HG03280 (cell line): Measurements from ENCODE around the gene UBR4.

Experiments used
- ATAC-seq: cut with Tn5 transposase; IDR thresholded peaks from one replicate; pipeline ENCODE4 v1.9.1; 2021; ENCODE audit warnings: mild to moderate bottlenecking, moderate library complexity; ENCODE audit not compliant: unreplicated experiment

Gene UBR4

DNA sequence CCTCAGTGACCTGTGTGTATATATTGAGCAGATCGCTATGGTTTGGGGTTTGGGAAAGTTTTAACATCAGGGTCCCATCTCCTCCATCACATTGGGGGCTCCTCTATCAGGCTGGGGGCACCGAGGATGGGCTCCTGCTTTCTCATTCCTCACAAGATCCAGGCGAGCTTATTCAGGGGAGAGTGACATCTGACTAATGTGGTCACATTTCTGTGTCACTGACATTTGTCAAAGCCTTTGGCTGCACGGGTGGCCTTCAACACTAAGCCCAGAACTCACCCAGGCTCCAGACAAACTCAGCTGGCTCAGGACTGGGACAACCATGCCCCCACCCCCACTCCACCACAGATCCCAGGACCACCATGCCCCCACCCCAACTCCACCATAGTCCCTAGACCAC is 150.3 kb downstream of the UBR4 start:
- no peak for ATAC-seq

DNA sequence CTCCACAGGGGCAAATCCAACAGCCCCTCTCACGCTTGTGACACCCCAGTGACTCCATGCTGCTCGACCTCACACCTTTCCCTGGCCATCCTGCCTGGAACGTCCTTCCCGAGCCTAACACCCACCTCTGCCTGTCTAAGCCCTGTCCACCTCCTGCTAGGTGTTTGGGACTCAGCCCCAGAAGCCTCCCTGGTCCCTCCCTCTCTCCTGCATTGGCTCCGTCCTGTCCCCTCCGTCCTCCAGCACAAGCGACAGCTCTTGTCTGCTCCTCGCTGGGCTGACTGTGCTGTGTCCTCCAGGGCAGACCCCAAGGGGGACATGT is 151.6 kb downstream of the UBR4 start:
- no peak for ATAC-seq

DNA sequence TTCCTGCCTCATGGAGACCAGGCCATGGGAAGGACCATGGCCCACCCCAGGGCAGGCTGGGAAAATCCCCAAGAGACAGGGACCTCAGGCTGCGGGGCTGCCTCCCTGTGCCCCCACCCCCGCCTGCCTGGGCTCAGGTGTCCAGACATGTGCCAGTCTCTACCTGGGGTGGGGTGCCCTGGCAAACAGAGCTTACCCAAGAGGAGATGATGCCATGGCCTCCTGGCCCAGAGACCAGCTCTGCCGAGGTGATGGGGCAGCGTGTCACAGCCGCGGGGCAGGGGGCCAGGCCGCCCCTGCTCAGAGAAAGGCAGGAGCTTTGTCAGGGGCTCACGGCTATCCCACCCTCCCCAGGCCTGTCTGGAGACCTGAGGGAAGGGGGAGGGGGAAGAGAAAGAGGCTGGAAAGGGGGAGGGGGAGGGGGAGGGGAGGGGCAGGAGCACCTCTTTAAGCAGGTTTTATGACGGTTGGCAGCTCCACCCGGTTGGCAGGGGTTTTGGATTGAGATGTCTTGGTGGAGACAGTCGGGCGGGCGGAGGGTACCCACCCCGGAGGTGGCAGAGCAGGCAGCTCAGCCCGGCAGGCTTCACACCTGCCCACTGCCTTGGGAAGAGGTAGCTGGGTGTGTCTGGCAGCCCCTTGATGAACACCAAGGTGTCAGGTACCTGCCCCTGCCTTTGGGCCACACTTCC is 152.1 kb downstream of the UBR4 start:
- ATAC-seq = no peak

GRCh38 chr1:19057182-19057779 is 152.8 kb downstream of the UBR4 start:
- no peak for ATAC-seq

DNA sequence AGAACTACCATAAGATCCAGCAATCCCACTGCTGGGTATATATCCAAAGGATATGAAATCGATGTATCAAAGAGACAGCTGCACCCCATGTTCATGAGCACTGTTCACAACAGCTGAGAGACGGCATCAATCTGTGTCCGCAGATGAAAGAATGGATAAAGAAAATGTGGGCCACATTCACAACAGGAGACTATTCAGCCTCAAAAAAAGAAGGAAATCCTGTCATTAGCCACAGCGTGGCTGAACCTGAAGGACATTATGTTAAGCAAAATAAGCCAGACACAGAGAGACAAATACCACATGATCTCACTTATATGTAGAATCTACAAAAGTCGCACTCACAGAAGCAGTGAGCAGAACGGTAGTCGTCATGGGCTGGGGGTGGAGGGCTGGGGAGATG is 154.4 kb downstream of the UBR4 start:
- ATAC-seq = no peak

GRCh38 chr1:19055001-19055400 is 155.1 kb downstream of the UBR4 start:
- ATAC-seq = no peak

- ATAC-seq = no peak
Observed at GRCh38 chr1:19054216-19054615, 155.8 kb downstream of the UBR4 start.

- no peak for ATAC-seq
Observed at GRCh38 chr1:19053486-19053885, 156.6 kb downstream of the UBR4 start.

- no peak for ATAC-seq
Observed at GRCh38 chr1:19049798-19050197, 160.3 kb downstream of the UBR4 start.

DNA sequence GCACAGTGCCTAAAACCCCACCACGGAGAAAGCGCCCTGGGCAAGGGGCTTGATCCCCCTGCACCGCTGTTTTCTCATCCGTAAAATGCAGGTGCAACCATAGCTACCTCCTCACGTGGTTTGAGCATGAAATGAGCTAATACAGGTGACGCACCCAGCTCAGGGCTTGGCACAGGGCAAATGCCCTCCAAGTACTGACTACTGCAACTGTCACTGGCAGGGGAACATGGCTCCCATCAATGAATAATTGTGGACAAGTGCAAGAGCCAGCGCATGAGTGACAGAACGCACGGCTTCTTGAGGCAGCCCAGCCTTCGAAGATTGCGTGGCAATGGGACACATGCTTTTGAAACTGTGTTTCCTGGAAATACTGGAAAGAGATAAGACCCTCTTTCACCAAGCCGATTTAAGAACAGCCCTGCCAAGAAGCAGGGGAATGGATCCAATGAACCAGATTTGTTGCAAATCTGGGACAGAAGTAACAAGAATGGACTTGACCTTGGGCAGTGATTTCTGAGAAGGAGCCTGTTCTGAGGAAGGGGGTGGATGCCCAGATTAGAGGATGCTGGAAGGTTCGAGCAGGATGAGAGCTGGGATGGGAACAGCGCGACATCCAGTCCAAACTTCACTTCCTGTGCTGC is 160.8 kb downstream of the UBR4 start:
- ATAC-seq = no peak

DNA sequence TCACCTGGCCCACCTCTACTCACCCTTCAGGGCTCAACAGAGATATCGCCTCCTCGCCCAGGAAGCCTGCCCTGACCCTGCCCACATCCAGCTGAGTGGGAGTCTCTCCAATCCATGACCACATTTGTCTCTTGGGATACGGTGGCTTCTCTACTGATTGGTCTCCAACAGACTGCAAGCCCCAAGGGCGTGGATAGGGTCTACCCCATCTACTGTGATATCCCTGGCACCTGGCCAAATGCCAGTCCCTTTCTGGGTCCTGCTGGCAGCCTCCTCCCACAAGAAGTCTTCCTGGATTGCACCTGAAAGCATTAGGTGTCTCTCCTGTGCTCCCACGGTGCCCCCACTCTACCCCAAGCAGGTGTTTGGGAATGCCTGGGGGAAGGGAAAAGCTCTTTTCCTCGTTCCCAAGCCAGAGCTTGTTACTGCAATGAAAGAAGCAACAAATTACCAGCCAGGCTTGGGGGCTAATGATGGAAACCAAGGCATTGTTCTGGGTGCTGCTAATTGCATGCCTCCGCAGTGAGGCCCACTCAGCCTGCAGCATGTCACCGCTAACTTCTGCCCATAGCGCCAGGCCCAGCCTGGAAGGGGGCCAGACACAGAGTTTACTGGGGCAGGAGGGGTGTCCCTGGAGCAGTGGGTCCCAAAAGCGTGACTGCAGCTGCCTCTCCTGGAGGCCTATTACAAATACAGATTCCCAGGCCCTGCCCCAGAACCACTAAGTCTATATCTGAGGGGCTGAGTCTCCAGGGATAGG is 162.9 kb downstream of the UBR4 start:
- ATAC-seq = no peak

- no peak for ATAC-seq
Observed at GRCh38 chr1:19045898-19046880, 163.9 kb downstream of the UBR4 start.

- no peak for ATAC-seq
Observed at GRCh38 chr1:19044975-19045831, 164.9 kb downstream of the UBR4 start.

- no peak for ATAC-seq
Observed at GRCh38 chr1:19044471-19044870, 165.6 kb downstream of the UBR4 start.

DNA sequence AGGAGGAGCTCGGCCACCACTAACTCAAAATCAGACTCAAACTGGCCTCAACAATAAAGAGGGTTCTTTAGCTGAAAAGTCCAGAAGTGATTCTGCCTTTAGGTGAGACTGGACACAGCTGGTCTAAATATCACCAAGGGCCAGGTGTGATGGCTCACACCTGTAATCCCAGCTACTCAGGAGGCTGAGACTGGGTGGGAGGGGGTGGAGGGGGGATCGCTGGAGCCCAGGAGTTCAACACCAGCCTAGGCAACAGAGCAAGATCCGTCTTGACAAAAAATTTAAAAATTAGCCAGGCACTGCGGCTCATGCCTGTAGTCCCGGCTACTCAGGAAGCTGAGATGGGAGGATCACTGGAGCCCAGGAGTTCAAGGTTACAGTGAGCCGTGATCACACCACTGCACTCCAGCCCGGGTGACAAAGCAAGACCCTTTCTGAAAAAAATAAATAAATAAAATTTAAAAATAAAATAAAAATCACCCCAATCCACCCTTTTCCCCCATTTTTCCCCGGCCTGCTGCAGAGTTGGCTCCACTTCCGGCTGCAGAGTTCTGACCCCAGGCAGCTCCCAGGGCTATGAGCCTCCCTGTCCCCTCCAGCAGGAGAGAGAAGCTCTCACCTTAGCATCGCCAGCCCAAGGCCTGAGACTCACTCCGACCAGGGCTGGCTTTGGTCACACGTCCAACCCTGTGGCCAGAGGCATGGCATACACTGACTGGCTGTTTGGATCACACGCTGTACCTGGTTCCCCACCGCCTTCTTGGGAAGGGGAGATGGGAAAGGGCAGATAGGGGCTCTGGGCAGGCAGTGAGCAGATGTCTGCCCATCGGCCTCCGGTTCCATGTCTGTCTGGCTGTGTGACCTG is 166.3 kb downstream of the UBR4 start:
- ATAC-seq = no peak

DNA sequence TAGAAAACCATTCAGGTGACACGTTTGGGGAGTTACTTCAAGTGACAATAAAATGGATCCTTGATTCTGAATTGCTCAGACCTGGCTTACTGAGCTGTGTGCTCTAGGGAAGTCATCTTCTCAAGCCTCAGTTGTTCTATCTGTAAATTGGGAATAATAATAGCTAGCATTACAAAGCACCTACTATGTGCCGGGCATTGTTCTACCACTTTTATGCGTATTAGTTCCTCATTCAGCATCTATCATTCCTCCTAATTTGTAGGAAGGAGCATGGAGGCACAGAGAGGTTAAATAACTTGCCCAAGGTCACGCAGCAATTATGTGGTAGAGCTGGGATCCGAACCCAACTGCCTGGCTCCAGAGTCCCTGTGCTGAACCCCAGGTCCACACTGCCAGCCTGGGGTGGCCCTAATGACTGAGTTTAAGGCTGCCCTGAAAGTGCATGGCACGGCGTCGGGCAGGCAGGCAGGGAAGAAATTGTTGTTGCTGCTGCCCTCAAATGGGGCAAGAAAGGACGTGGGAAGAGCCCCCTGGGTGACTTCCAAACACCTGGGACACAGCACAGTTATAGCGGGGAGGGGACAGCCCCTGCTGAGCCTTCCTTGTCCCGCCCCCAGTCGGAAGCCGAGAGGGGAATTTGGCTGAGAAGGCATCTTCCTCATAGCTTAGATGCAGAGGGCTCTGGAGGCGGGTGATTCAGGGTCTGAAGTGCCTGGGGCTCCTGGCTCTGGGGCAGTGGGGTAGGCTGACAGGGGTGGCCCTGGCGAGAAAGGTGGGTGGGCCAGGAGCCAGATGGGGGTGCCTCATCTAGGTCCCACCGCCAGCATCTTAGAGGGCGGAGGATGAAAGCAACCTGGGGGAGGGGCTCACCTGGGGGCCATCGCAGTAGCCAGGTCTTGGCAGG is 167.1 kb downstream of the UBR4 start:
- ATAC-seq = no peak

- no peak for ATAC-seq
Observed at GRCh38 chr1:19040010-19040680, 169.9 kb downstream of the UBR4 start.
